H1 (cell line): ENCODE data around the gene LHFPL2.

Experiments used
- CTCF ChIP-seq, 3 experiments: IDR thresholded peaks; 1 replicate in 2 of 3; 2 replicates in 1 of 3; pipeline versions ENCODE4 v1.5.1 to v1.6.1; 2011; ENCODE audit warnings: low read length in 3 of 3, mild to moderate bottlenecking in 3 of 3, inconsistent platforms in 2 of 3, low read depth in 1 of 3, moderate library complexity in 1 of 3; ENCODE audit not compliant: insufficient read depth in 1 of 3; ENCODE audit errors: control extremely low read depth in 1 of 3
- EZH2 ChIP-seq: fragments of 200-600 bp; sonication (generic); IDR thresholded peaks from 2 replicates; pipeline ENCODE4 v1.7.1; 2012; ENCODE audit warnings: low read depth, mild to moderate bottlenecking, moderate library complexity, low read length, inconsistent platforms; ENCODE audit not compliant: severe bottlenecking
- FOSL1 ChIP-seq: IDR thresholded peaks from 2 replicates; pipeline ENCODE4 v1.6.1; 2011; ENCODE audit warnings: mild to moderate bottlenecking, low read depth, low read length, moderate library complexity; ENCODE audit not compliant: insufficient read depth
- GTF2F1 ChIP-seq: IDR thresholded peaks from 2 replicates; pipeline ENCODE4 v1.6.1; 2012; ENCODE audit warnings: low read depth, low read length, improper control_type of control experiment, borderline replicate concordance
- POLR2A ChIP-seq, 2 experiments: IDR thresholded peaks; 1 replicate in 1 of 2; 2 replicates in 1 of 2; pipeline ENCODE4 v1.6.1; 2011; ENCODE audit warnings: low read depth in 2 of 2, low read length in 2 of 2, mild to moderate bottlenecking in 2 of 2; ENCODE audit errors: control extremely low read depth in 1 of 2
- TCF12 ChIP-seq: IDR thresholded peaks from 2 replicates; pipeline ENCODE4 v1.6.1; 2011; ENCODE audit warnings: low read depth, mild to moderate bottlenecking, low read length
- TF ChIP-seq, protein P1 (sequence below): IDR thresholded peaks from 2 replicates; pipeline ENCODE4 v1.6.1; 2012; ENCODE audit warnings: inconsistent platforms

DNA sequence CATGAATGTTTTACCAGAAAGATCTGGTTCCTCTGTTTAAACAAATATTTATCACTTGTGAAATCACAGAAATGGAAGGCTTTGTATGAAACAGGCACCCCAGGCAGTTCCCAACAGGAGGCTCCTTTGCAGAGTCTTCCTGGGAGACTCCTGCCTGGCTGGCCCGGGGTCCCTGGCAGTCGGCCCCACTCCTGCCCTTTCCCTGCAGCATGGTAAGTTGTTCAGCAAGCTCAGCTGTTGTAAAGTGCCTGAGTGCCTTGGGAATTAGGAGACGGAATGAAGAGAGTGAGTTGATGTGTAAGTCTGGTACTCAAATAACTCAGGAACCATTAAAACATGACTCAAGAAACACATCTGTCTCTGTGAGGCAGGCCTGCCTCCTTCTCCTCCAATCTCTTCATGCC lies 17.5 kb upstream of the LHFPL2 start:
- TF ChIP-seq, protein P1, sequence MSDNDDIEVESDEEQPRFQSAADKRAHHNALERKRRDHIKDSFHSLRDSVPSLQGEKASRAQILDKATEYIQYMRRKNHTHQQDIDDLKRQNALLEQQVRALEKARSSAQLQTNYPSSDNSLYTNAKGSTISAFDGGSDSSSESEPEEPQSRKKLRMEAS, result no peak
- TF ChIP-seq CTCF (IDR thresholded peaks at IDR 0.05; ENCODE audit: control extremely low read depth in 1 of 3, insufficient read depth in 1 of 3, low read depth in 1 of 3, low read length in 3 of 3), result no peak
- TF ChIP-seq FOSL1, result no peak
- no peak for TF ChIP-seq TCF12
- TF ChIP-seq POLR2A (IDR thresholded peaks at IDR 0.05; ENCODE audit: control extremely low read depth in 1 of 2, low read depth in 2 of 2, low read length in 2 of 2), result no peak
- TF ChIP-seq GTF2F1, result no peak
- no peak for TF ChIP-seq EZH2
